B cell (primary cell): ENCODE results near the gene SLC20A1. TPM values are rescaled to one million over a fixed set of nuclear protein-coding genes. Genes with fewer than 3 reads are reported as not detected.

ENCODE experiments used
- ATAC-seq: fragments of 200-7000 bp; cut with Tn5 transposase; one replicate; pipeline ENCODE4 v1.10.0; 2021; ENCODE audit warnings: low read depth, mild to moderate bottlenecking, moderate number of reproducible peaks, moderate library complexity
- CTCF ChIA-PET: fragments of 350-600 bp; sonication (Branson Sonifier 250); formaldehyde crosslinking; loops from one replicate; lab custom pipeline; 2021; ENCODE audit warnings: antibody characterized with exemption, inconsistent platforms; lab: Charles Lee
- POLR2A ChIA-PET: fragments of 350-600 bp; sonication (Branson Sonifier 250); formaldehyde crosslinking; loops from one replicate; lab custom pipeline; 2021; ENCODE audit warnings: antibody characterized with exemption; lab: Charles Lee
- DNase-seq: peaks from one replicate; pipeline ENCODE4 v3.0.0; 2013
- H2AFZ ChIP-seq: 2 replicates; pipeline ENCODE4 v1.6.1; 2012; ENCODE audit warnings: mild to moderate bottlenecking, low read depth, low read length; ENCODE audit not compliant: insufficient read depth, poor library complexity, severe bottlenecking
- H3K27ac ChIP-seq, 2 donors: 1 replicate in 1 of 2; 2 replicates in 1 of 2; pipeline ENCODE4 v1.5.1; 2012 to 2013; ENCODE audit warnings: low read length in 2 of 2, mild to moderate bottlenecking in 2 of 2, moderate library complexity in 1 of 2
- H3K27me3 ChIP-seq, 4 experiments: fragments of 200-600 bp in 1 of 4; sonication (generic) in 1 of 4; replicated peaks in 1 of 4; 1 replicate in 2 of 4; 2 replicates in 2 of 4; pipeline versions ENCODE4 v1.6.1 to v1.7.0; 2013 to 2016; ENCODE audit warnings: low read length in 3 of 4, mild to moderate bottlenecking in 2 of 4, mixed read lengths in 1 of 4, moderate library complexity in 1 of 4; ENCODE audit not compliant: insufficient read depth in 4 of 4, control insufficient read depth in 3 of 4; ENCODE audit errors: control extremely low read depth in 1 of 4
- H3K36me3 ChIP-seq, 2 experiments: replicated peaks in 1 of 2; 1 replicate in 1 of 2; 2 replicates in 1 of 2; pipeline versions ENCODE4 v1.6.1 to v1.7.1; 2013; ENCODE audit warnings: low read length in 1 of 2; ENCODE audit not compliant: insufficient read depth in 2 of 2, control insufficient read depth in 1 of 2; ENCODE audit errors: control extremely low read depth in 1 of 2, extremely low read depth in 1 of 2
- H3K4me1 ChIP-seq, 2 donors: fragments of 200-600 bp in 1 of 2; sonication (generic) in 1 of 2; 1 replicate in 1 of 2; 2 replicates in 1 of 2; pipeline versions ENCODE4 v1.5.1 to v1.6.1; 2013 to 2017; ENCODE audit warnings: low read length in 2 of 2; ENCODE audit not compliant: control insufficient read depth in 2 of 2, insufficient read depth in 2 of 2
- H3K4me2 ChIP-seq: replicated peaks from 2 replicates; pipeline ENCODE3; 2012; ENCODE audit warnings: mild to moderate bottlenecking, low read depth, low read length; ENCODE audit not compliant: poor library complexity, severe bottlenecking
- H3K4me3 ChIP-seq, 5 experiments: fragments of 200-600 bp in 1 of 5; sonication (generic) in 1 of 5; 1 replicate in 3 of 5; 2 replicates in 2 of 5; pipeline versions ENCODE4 v1.5.1 to v1.7.0; 2011 to 2016; ENCODE audit warnings: low read length in 4 of 5, mild to moderate bottlenecking in 4 of 5, low read depth in 2 of 5, control low read depth in 1 of 5, moderate library complexity in 1 of 5; ENCODE audit not compliant: insufficient read depth in 1 of 5; ENCODE audit errors: control extremely low read depth in 1 of 5, extremely low read depth in 1 of 5
- H3K79me2 ChIP-seq: fragments of 200-600 bp; sonication (generic); one replicate; pipeline ENCODE4 v1.6.0; 2016; ENCODE audit warnings: low read length; ENCODE audit not compliant: control insufficient read depth, insufficient read depth
- H3K9ac ChIP-seq: fragments of 200-600 bp; sonication (generic); 2 replicates; pipeline ENCODE4 v1.6.1; 2017; ENCODE audit warnings: mild to moderate bottlenecking, low read length, moderate library complexity
- H3K9me3 ChIP-seq, 3 donors: one replicate each; pipeline versions ENCODE4 v1.6.1 to v1.7.1; 2013; ENCODE audit warnings: low read length in 2 of 3; ENCODE audit not compliant: control insufficient read depth in 2 of 3, insufficient read depth in 1 of 3; ENCODE audit errors: control extremely low read depth in 1 of 3
- H4K20me1 ChIP-seq: 2 replicates; pipeline ENCODE4 v1.6.0; 2012; ENCODE audit warnings: mild to moderate bottlenecking, low read length; ENCODE audit not compliant: insufficient read depth, control insufficient read depth, poor library complexity, severe bottlenecking
- H3K27ac Mint-ChIP-seq: one replicate; pipeline ENCODE4 v1.8.0; 2021; ENCODE audit warnings: mixed read lengths
- H3K27me3 Mint-ChIP-seq: one replicate; pipeline ENCODE4 v1.8.0; 2021; ENCODE audit warnings: mixed read lengths
- H3K4me1 Mint-ChIP-seq: one replicate; pipeline ENCODE4 v1.8.0; 2021; ENCODE audit warnings: mixed read lengths
- H3K4me3 Mint-ChIP-seq: one replicate; pipeline ENCODE4 v1.8.0; 2021; ENCODE audit warnings: mixed read lengths
- H3K9me3 Mint-ChIP-seq: one replicate; pipeline ENCODE4 v1.8.0; 2022; ENCODE audit warnings: mixed read lengths; ENCODE audit not compliant: insufficient read depth
- EZH2 ChIP-seq: IDR thresholded peaks from 2 replicates; pipeline ENCODE4 v1.6.1; 2012; ENCODE audit warnings: borderline replicate concordance, low read depth, mild to moderate bottlenecking, moderate library complexity, low read length; ENCODE audit not compliant: insufficient read depth, poor library complexity, severe bottlenecking
- WGBS: methylation state at CpG from one replicate; pipeline ENCODE4 v1.1.5; 2013; ENCODE audit warnings: missing lambda C conversion rate; ENCODE audit not compliant: insufficient coverage; 5-methylcytosine and 5-hydroxymethylcytosine counted together
- intact Hi-C: fragments of 100-400 bp; cut with micrococcal nuclease; formaldehyde crosslinking; loops from one replicate; pipeline ENCODE4 v1.10.0; 2022
- polyA plus RNA-seq: library from polyadenylated mRNA; depleted of rRNA; stranded (reverse); fragments of >200 nt; gene quantifications from 2 replicates; pipeline ENCODE4 v1.2.3, GENCODE V29; 2012
- total RNA-seq, 2 donors: library from RNA; stranded (reverse); fragments of 120-200 nt in 1 of 2; gene quantifications; 1 replicate in 1 of 2; 2 replicates in 1 of 2; pipeline versions ENCODE4 v1.2.3 to v1.2.4, GENCODE V29; 2013 to 2022
- TF ChIP-seq, protein P1 (sequence below): fragments of 200-600 bp; IDR thresholded peaks from one replicate; pipeline ENCODE4 v1.8.0; 2022; ENCODE audit warnings: antibody characterized with exemption, mild to moderate bottlenecking

Gene SLC20A1
- total and polyA plus RNA-seq, 2 donors (not counting 1 experiment from before 2014, with no cell fraction given): 16.1 to 54.9 TPM

DNA sequence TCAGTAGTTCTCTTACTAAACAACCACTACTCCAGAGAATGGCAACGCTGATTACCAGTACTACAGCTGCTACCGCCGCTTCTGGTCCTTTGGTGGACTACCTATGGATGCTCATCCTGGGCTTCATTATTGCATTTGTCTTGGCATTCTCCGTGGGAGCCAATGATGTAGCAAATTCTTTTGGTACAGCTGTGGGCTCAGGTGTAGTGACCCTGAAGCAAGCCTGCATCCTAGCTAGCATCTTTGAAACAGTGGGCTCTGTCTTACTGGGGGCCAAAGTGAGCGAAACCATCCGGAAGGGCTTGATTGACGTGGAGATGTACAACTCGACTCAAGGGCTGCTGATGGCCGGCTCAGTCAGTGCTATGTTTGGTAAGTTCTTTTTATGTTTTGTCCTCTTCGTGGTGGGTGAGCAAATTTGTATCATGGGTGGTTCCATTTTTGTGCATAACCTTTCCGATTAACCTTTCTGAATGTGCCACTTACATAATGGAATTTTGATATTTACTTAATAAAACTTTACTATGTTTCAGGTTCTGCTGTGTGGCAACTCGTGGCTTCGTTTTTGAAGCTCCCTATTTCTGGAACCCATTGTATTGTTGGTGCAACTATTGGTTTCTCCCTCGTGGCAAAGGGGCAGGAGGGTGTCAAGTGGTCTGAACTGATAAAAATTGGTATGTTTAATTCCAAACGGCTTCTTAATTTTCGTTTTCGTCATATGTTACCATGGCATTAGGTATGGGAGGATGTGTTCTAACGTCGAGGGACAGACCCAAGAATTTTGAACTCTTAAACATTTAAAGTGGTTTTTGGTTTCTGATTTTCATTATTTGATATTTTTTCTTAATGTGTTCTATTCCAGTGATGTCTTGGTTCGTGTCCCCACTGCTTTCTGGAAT, 1.3 kb downstream of the SLC20A1 start:
- TF ChIP-seq, protein P1, sequence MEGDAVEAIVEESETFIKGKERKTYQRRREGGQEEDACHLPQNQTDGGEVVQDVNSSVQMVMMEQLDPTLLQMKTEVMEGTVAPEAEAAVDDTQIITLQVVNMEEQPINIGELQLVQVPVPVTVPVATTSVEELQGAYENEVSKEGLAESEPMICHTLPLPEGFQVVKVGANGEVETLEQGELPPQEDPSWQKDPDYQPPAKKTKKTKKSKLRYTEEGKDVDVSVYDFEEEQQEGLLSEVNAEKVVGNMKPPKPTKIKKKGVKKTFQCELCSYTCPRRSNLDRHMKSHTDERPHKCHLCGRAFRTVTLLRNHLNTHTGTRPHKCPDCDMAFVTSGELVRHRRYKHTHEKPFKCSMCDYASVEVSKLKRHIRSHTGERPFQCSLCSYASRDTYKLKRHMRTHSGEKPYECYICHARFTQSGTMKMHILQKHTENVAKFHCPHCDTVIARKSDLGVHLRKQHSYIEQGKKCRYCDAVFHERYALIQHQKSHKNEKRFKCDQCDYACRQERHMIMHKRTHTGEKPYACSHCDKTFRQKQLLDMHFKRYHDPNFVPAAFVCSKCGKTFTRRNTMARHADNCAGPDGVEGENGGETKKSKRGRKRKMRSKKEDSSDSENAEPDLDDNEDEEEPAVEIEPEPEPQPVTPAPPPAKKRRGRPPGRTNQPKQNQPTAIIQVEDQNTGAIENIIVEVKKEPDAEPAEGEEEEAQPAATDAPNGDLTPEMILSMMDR: no peak
- no peak for TF ChIP-seq EZH2
- 33% methylated on average over 14 of the region's 20 CpGs for WGBS
- no peak overlapping the region for H2AFZ ChIP-seq
- no peaks in the 10 kb centered on the region for H3K27me3 ChIP-seq
- peaks cover 30% of the 10 kb centered on the region for H3K4me1 Mint-ChIP-seq
- H3K79me2 ChIP-seq: peaks cover 39% of the 10 kb centered on the region
- ATAC-seq: no peak
- H3K4me2 ChIP-seq: peak overlapping the region; percentile 81
- H4K20me1 ChIP-seq: peaks cover 19% of the 10 kb centered on the region
- H3K9ac ChIP-seq: peak overlapping the region; percentile 98
- no peak overlapping the region for H3K27ac ChIP-seq
- ChIA-PET POLR2A (interaction anchor here (0.8 to 3.0 kb wide), 3 partner anchors 46 to 79 kb away, joined by 3 to 19 read pairs (median 4); no protein-coding TSS in a partner anchor), CTCF (interaction anchor here (0.8 to 4.3 kb wide), 6 partner anchors 12 to 79 kb away, joined by 3 to 48 read pairs (median 3); partner anchors contain the start of gene CHCHD5)
- H3K27ac Mint-ChIP-seq: peak overlapping the region; percentile 64
- intact Hi-C loops: loop anchor here (5.0 kb wide), 2 partner anchors 60 to 590 kb away; partner anchors contain the start of gene TMEM87B
- no peaks in the 10 kb centered on the region for H3K9me3 Mint-ChIP-seq
- peak overlapping the region; percentile 92 for H3K4me3 Mint-ChIP-seq
- H3K27me3 Mint-ChIP-seq: no peaks in the 10 kb centered on the region
- peak; percentile 30 for DNase-seq
- H3K9me3 ChIP-seq: no peaks in the 10 kb centered on the region
- H3K36me3 ChIP-seq: peaks cover 9 to 32% of the 10 kb centered on the region in 2 experiments
- H3K4me3 ChIP-seq: peak overlapping the region in 4 of 5 experiments; percentile 82 to 98 (median 91)
- peaks cover 15 to 20% of the 10 kb centered on the region in 2 donors for H3K4me1 ChIP-seq
